ENCODE data around the gene LRRC58.

LRRC58 gene

GRCh38 chr3:120281261-120281660 is 67.9 kb downstream of the LRRC58 start:
- in situ Hi-C loops (cut with HindIII; ENCODE audit: low sequenced_read_pairs): no loop called here

GRCh38 chr3:120280566-120280965 is 68.6 kb downstream of the LRRC58 start:
- in situ Hi-C loops (cut with HindIII; ENCODE audit: low sequenced_read_pairs): no loop called here

- in situ Hi-C loops (cut with HindIII; ENCODE audit: low sequenced_read_pairs): no loop called here
Measured at GRCh38 chr3:120280026-120280425, 69.1 kb downstream of the LRRC58 start.

GRCh38 chr3:120276767-120277166 is 72.4 kb downstream of the LRRC58 start:
- in situ Hi-C loops (cut with HindIII; ENCODE audit: low sequenced_read_pairs): no loop called here

- in situ Hi-C loops (cut with HindIII; ENCODE audit: low sequenced_read_pairs): no loop called here
Measured at GRCh38 chr3:120275618-120276017, 73.5 kb downstream of the LRRC58 start.

GRCh38 chr3:120274739-120275167 is 74.4 kb downstream of the LRRC58 start:
- in situ Hi-C loops (cut with HindIII; ENCODE audit: low sequenced_read_pairs): loop anchor here (5.0 kb wide), 1 partner anchor 48 kb away; no protein-coding TSS in a partner anchor

All from endothelial cell of hepatic sinusoid (primary cell).